Kidney epithelial cell (primary cell): ENCODE results near the gene MYL3. TPM values are rescaled to one million over a fixed set of nuclear protein-coding genes. Genes with fewer than 3 reads are reported as not detected.

Experiments
- DNase-seq: peaks from one replicate; pipeline ENCODE4 v3.0.0-alpha.2; 2010; ENCODE audit warnings: low read depth
- H3K27me3 ChIP-seq: 2 replicates; pipeline ENCODE4 v1.6.0; 2011; ENCODE audit warnings: low read length; ENCODE audit not compliant: control insufficient read depth, insufficient read depth
- H3K36me3 ChIP-seq: 2 replicates; pipeline ENCODE4 v1.5.1; 2011; ENCODE audit warnings: low read length; ENCODE audit not compliant: control insufficient read depth, insufficient read depth
- H3K4me3 ChIP-seq: 2 replicates; pipeline ENCODE4 v1.5.1; 2011; ENCODE audit warnings: low read depth, mild to moderate bottlenecking, control low read depth, low read length
- CTCF ChIP-seq: IDR thresholded peaks from 2 replicates; pipeline ENCODE4 v1.5.1; 2011; ENCODE audit warnings: mild to moderate bottlenecking, moderate library complexity, low read length, control low read depth, inconsistent platforms; ENCODE audit not compliant: insufficient read depth, poor library complexity, severe bottlenecking
- total RNA-seq: library from RNA; depleted of rRNA; stranded (reverse); fragments of >200 nt; gene quantifications from 2 replicates; pipeline ENCODE4 v1.2.3, GENCODE V29; 2015

Gene MYL3
- total RNA-seq, 1 donor from 2014 or later = 0.54 TPM

GRCh38 chr3:46904303-46905212, 41.3 kb upstream of the MYL3 start:
- TF ChIP-seq CTCF = no peak
- DNase-seq = no peak
- Histone ChIP-seq H3K4me3 (no peak overlapping the region), H3K36me3 (no peaks in the 10 kb centered on the region), H3K27me3 (no peaks in the 10 kb centered on the region)

- DNase-seq = no peak
- no peak for TF ChIP-seq CTCF
- Histone ChIP-seq H3K27me3 (peaks cover 4% of the 10 kb centered on the region), H3K4me3 (no peak overlapping the region), H3K36me3 (no peaks in the 10 kb centered on the region)
Observed at GRCh38 chr3:46903341-46904302, 40.4 kb upstream of the MYL3 start.

- TF ChIP-seq CTCF = no peak
- Histone ChIP-seq H3K36me3 (no peaks in the 10 kb centered on the region), H3K27me3 (peaks cover 14% of the 10 kb centered on the region), H3K4me3 (no peak overlapping the region)
- DNase-seq = no peak
Observed at GRCh38 chr3:46902188-46902631, 39.0 kb upstream of the MYL3 start.

- DNase-seq = no peak
- H3K27me3 ChIP-seq = peaks cover 14% of the 10 kb centered on the region
- H3K36me3 ChIP-seq = no peaks in the 10 kb centered on the region
- H3K4me3 ChIP-seq = no peak overlapping the region
- TF ChIP-seq CTCF = no peak
Observed at GRCh38 chr3:46901591-46902187, 38.4 kb upstream of the MYL3 start.

GRCh38 chr3:46901061-46901460, 37.8 kb upstream of the MYL3 start:
- TF ChIP-seq CTCF = no peak
- Histone ChIP-seq H3K36me3 (no peaks in the 10 kb centered on the region), H3K4me3 (no peak overlapping the region), H3K27me3 (peaks cover 14% of the 10 kb centered on the region)
- DNase-seq = no peak
